ENCODE measurements around the gene MTHFSD.

MTHFSD gene

GRCh38 chr16:86566601-86566965 lies 11.5 kb upstream of the MTHFSD start, which contains the start of gene FOXC2:
FOXC2 (plus strand) TSS chr16:86566829; CDS start chr16:86567336, 507 bp downstream.
- TF ChIP-seq, protein P1, sequence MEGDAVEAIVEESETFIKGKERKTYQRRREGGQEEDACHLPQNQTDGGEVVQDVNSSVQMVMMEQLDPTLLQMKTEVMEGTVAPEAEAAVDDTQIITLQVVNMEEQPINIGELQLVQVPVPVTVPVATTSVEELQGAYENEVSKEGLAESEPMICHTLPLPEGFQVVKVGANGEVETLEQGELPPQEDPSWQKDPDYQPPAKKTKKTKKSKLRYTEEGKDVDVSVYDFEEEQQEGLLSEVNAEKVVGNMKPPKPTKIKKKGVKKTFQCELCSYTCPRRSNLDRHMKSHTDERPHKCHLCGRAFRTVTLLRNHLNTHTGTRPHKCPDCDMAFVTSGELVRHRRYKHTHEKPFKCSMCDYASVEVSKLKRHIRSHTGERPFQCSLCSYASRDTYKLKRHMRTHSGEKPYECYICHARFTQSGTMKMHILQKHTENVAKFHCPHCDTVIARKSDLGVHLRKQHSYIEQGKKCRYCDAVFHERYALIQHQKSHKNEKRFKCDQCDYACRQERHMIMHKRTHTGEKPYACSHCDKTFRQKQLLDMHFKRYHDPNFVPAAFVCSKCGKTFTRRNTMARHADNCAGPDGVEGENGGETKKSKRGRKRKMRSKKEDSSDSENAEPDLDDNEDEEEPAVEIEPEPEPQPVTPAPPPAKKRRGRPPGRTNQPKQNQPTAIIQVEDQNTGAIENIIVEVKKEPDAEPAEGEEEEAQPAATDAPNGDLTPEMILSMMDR (conservative IDR thresholded peaks at IDR 0.05): no peak
- H3K27ac ChIP-seq: no peak within 1 kb of the TSS

- TF ChIP-seq, protein P1 (conservative IDR thresholded peaks at IDR 0.05): no peak
- no peak overlapping the region for H3K27ac ChIP-seq
Measured at GRCh38 chr16:86565644-86566511, 10.8 kb upstream of the MTHFSD start.

- TF ChIP-seq, protein P1 (conservative IDR thresholded peaks at IDR 0.05): no peak
- no peak overlapping the region for H3K27ac ChIP-seq
Measured at GRCh38 chr16:86565181-86565631, 10.2 kb upstream of the MTHFSD start.

DNA sequence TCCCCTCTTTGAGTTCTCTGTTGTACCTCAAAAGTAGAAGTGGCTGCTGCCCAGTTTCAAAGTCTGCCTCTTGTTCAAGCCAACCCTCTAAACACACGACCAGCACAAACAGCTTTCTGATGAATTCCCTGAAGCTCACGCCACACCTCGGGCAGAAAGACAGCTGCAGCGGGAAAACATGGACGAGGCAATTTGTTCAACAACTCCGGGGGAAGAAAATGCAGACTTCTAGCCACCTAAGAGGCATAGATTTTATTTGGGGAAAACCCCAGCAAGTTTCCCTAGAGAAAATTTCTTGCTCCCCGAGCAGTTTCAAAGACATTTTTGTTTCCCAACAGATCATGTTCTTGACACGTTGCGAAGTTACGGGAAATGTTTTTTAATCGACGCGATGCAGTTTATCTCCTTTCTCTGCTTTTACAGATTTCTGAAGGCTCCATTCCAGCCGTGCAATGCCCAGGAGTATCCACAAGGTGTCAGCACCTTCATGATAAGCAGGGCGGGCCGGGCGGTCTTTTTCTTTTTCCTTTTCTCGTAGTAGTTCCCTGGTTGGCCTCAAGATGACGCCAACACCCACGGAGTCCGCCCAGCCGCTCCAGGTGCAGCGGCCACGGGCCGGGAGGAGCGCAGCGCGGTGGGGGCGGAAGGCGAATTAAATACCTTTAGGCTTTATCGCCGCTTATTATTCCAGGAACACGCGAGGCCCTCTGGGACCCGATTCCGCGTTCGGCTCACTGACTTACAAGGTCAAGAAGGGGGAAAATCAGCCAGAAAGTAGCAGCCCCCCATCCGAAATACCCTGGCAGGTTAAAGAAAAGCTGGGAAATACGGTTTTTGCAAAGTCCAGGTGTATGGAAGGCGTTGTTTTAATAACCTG lies 8.7 kb upstream of the MTHFSD start:
- TF ChIP-seq, protein P1 (conservative IDR thresholded peaks at IDR 0.05): peak; percentile 89
- H3K27ac ChIP-seq: no peak overlapping the region

DNA sequence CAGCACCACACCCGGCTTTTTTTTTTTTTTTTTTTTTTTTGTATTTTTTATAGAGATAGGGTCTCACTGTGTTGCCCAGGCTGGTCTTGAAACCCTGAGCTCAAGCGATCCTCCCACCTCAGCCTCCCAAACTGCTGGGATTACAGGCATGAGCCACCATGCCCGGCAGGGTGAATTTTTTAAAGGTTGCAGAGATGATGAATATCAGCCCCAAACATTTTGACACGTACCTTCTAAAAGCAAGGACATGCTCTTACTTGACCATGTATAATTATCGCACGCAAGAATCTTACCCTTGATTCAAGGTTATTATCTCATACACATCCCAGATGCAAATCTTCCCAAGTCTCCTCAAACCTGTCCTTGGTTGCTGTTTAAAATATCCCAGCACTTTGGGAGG lies 7.3 kb upstream of the MTHFSD start:
- H3K27ac ChIP-seq: no peak overlapping the region
- TF ChIP-seq, protein P1 (conservative IDR thresholded peaks at IDR 0.05): no peak

DNA sequence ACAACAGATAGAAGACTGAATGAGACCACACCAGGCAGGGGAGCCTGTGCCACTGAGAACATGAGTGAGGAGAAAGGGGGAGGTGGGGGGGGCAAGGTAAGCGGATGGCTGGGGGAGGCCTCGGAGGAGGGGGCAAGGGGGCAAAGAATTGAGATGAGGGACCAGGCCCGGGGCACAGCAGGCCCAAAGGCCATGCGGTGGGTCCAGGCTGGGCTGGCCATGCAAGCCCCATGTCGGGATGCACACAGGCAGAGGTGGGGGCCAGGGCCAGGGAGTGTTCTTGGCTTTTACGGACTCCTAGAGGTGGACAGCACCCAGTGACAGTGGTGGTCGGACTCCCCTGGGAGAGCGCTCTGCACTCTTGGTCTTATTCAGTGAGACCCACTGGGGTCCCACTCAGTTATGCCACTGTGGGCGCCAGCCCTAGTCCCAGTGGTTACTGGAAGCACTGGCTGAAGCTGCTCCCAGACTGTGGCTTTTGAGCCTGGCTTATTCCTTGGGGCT lies 4.8 kb upstream of the MTHFSD start:
- no peak overlapping the region for H3K27ac ChIP-seq
- TF ChIP-seq, protein P1 (conservative IDR thresholded peaks at IDR 0.05): no peak

All from VCaP (cell line).